Loucy (cell line): ENCODE measurements around the gene RWDD1.

Source experiments
- H2AFZ ChIP-seq: fragments of 200-600 bp; sonication (generic); 2 replicates; pipeline ENCODE4 v1.6.0; 2016; ENCODE audit warnings: antibody characterized with exemption, mild to moderate bottlenecking, low read length, moderate library complexity
- H3F3A ChIP-seq: fragments of 200-600 bp; 2 replicates; pipeline ENCODE4 v1.6.0; 2016; ENCODE audit warnings: antibody characterized with exemption, low read depth, mild to moderate bottlenecking
- H3K27me3 ChIP-seq: fragments of 200-600 bp; sonication (generic); 2 replicates; pipeline ENCODE4 v1.6.1; 2014; ENCODE audit warnings: low read length, mild to moderate bottlenecking; ENCODE audit not compliant: insufficient read depth, poor library complexity, severe bottlenecking
- H3K36me3 ChIP-seq: fragments of 200-600 bp; sonication (generic); 2 replicates; pipeline ENCODE4 v1.6.1; 2016; ENCODE audit warnings: low read length; ENCODE audit not compliant: insufficient read depth
- H3K4me1 ChIP-seq: fragments of 200-600 bp; sonication (generic); 2 replicates; pipeline ENCODE4 v1.5.1; 2014; ENCODE audit warnings: low read length, mild to moderate bottlenecking; ENCODE audit not compliant: insufficient read depth, poor library complexity, severe bottlenecking
- H3K4me2 ChIP-seq: fragments of 200-600 bp; sonication (generic); 2 replicates; pipeline ENCODE4 v1.6.0; 2014; ENCODE audit warnings: antibody characterized with exemption, low read length, low read depth, mild to moderate bottlenecking; ENCODE audit not compliant: poor library complexity, severe bottlenecking
- H3K4me3 ChIP-seq: fragments of 200-600 bp; sonication (generic); 2 replicates; pipeline ENCODE4 v1.5.1; 2014; ENCODE audit warnings: low read length, mild to moderate bottlenecking, mixed read lengths; ENCODE audit not compliant: poor library complexity, severe bottlenecking
- H3K79me2 ChIP-seq: fragments of 200-600 bp; sonication (generic); 2 replicates; pipeline ENCODE4 v1.6.1; 2014; ENCODE audit warnings: low read length; ENCODE audit not compliant: insufficient read depth
- H3K9ac ChIP-seq: fragments of 200-600 bp; sonication (generic); 2 replicates; pipeline ENCODE4 v1.6.0; 2014; ENCODE audit warnings: mild to moderate bottlenecking, low read depth, low read length, moderate library complexity; ENCODE audit not compliant: poor library complexity, severe bottlenecking
- H3K9me2 ChIP-seq: fragments of 200-600 bp; sonication (generic); replicated peaks from 2 replicates; pipeline ENCODE4 v1.6.1; 2016; ENCODE audit warnings: low read depth, low read length, mixed read lengths
- H3K9me3 ChIP-seq: fragments of 200-600 bp; sonication (generic); 2 replicates; pipeline ENCODE4 v1.6.1; 2014; ENCODE audit warnings: mild to moderate bottlenecking, antibody characterized with exemption, low read length, low read depth; ENCODE audit not compliant: insufficient read depth
- H4K20me1 ChIP-seq: fragments of 200-600 bp; sonication (generic); 2 replicates; pipeline ENCODE4 v1.6.0; 2014; ENCODE audit warnings: antibody characterized with exemption, low read length, mild to moderate bottlenecking; ENCODE audit not compliant: insufficient read depth, poor library complexity, severe bottlenecking
- EZH2phosphoT487 ChIP-seq: fragments of 200-600 bp; IDR thresholded peaks from 2 replicates; pipeline ENCODE4 v1.6.1; 2018; ENCODE audit warnings: antibody characterized with exemption, mild to moderate bottlenecking, moderate library complexity, borderline replicate concordance
- TF ChIP-seq, protein P1 (sequence below): fragments of 200-600 bp; sonication (generic); conservative IDR thresholded peaks from 2 replicates; pipeline ENCODE4 v1.5.1; 2014; ENCODE audit warnings: mild to moderate bottlenecking, antibody characterized with exemption, low read length

Gene RWDD1

DNA sequence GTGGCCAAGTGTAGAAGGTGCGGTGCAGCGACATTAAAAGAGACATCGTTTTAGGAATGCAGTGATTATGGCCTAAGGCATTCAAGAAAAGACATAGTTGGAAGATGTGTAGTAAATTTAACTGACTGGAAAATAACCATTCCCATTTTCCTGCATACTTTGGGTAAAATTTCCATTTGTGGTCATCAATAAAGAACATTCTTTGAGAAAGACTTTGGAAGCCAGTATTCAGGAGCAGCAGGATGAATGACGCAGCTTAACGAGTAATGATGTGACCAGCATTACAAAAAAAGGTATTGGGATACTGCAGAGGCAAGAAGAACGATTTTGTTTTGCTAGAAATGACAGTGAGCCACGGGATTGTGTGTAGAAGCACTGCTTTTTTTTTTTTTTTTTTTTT, 7.0 kb upstream of the RWDD1 start:
- H3K36me3 ChIP-seq, result no peaks in the 10 kb centered on the region
- no peaks in the 10 kb centered on the region for H3K27me3 ChIP-seq
- TF ChIP-seq EZH2phosphoT487, result no peak
- TF ChIP-seq, protein P1, sequence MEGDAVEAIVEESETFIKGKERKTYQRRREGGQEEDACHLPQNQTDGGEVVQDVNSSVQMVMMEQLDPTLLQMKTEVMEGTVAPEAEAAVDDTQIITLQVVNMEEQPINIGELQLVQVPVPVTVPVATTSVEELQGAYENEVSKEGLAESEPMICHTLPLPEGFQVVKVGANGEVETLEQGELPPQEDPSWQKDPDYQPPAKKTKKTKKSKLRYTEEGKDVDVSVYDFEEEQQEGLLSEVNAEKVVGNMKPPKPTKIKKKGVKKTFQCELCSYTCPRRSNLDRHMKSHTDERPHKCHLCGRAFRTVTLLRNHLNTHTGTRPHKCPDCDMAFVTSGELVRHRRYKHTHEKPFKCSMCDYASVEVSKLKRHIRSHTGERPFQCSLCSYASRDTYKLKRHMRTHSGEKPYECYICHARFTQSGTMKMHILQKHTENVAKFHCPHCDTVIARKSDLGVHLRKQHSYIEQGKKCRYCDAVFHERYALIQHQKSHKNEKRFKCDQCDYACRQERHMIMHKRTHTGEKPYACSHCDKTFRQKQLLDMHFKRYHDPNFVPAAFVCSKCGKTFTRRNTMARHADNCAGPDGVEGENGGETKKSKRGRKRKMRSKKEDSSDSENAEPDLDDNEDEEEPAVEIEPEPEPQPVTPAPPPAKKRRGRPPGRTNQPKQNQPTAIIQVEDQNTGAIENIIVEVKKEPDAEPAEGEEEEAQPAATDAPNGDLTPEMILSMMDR, result no peak
- H3F3A ChIP-seq, result no peaks in the 10 kb centered on the region
- H3K9me2 ChIP-seq, result no peaks in the 10 kb centered on the region
- no peaks in the 10 kb centered on the region for H4K20me1 ChIP-seq
- H3K79me2 ChIP-seq, result no peaks in the 10 kb centered on the region
- H3K4me3 ChIP-seq, result no peak overlapping the region
- no peak overlapping the region for H3K9ac ChIP-seq
- H3K9me3 ChIP-seq, result no peaks in the 10 kb centered on the region
- H3K4me1 ChIP-seq, result peaks cover 4% of the 10 kb centered on the region
- no peak overlapping the region for H2AFZ ChIP-seq
- no peak overlapping the region for H3K4me2 ChIP-seq

DNA sequence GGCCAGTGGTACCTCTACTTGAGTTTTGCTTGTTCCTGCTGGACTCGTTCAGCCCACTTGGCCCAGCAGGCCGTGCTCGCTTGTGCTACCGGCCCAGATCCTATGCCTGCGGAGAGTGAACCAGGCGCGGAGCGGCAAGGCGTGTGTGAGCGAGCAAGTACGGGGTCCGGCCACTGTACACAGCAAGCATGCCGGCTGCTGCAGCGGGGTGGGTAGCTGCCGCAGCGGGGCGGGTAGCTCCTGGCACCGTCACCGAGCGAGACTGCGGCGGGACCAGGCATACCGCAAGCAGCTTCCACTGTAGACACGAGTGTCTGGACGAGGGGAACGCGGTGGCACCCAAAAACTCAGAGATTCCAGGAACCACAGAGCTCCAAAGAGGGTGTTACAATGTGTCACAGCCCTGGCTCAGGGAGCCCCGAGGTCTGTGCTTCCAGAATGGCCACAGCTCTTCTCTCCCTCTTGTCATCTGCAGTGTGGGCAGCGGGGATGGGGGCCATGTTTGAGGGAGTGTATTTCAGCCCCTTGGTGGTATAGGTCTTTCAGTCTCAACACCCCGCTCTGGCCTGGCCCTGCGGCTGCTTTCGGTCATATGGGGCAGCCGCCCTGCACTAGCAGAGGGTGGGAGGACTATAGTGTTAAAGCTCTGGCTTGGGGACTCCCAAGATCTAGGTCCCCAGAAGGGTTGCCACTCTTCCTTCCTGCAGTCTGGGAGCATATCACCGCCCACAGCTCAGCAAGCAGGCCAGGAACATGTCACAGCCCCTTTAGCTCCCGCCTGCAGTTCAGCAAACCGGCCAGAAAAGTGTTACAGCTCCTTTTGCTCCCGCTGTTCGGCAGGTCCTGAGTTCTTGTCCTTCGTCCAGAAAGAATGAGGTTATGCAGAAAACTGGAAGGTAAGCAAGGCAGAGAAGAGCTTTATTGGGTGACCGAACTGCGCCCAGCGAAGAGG, 6.1 kb upstream of the RWDD1 start:
- Histone ChIP-seq H3K27me3 (no peaks in the 10 kb centered on the region), H3K9me2 (no peaks in the 10 kb centered on the region), H3K9me3 (no peaks in the 10 kb centered on the region), H3K36me3 (no peaks in the 10 kb centered on the region), H3F3A (no peaks in the 10 kb centered on the region), H3K4me1 (peaks cover 13% of the 10 kb centered on the region), H3K4me3 (no peak overlapping the region), H3K4me2 (no peak overlapping the region), H2AFZ (no peak overlapping the region), H3K79me2 (peaks cover 4% of the 10 kb centered on the region; the same call in 1 of the 2 replicates), H4K20me1 (no peaks in the 10 kb centered on the region), H3K9ac (no peak overlapping the region)
- TF ChIP-seq EZH2phosphoT487, result no peak
- TF ChIP-seq, protein P1, result no peak

DNA sequence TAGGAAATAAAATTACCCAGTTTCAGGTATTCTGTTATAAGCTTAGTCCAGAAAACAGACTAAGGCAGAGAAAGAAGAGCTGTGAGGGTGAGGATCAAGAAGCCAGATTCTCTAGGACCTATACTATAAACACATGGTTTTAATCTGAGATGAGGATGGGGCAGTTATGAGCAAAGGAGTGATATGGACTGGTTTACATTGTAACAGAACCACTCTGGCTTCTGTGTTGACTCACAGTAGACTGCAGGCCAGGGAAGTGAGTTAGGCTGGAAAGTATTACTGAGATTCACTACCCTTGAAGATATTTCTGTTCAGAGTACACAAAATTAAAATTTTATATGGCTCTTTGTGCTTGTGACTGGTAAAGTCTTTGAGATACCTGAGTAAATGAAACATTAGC, 3.2 kb upstream of the RWDD1 start:
- TF ChIP-seq EZH2phosphoT487, result no peak
- TF ChIP-seq, protein P1, result no peak
- H3K36me3 ChIP-seq, result no peaks in the 10 kb centered on the region
- peaks cover 26% of the 10 kb centered on the region for H3K79me2 ChIP-seq
- no peaks in the 10 kb centered on the region for H3K9me3 ChIP-seq
- H4K20me1 ChIP-seq, result peaks cover 15% of the 10 kb centered on the region
- H3K4me3 ChIP-seq, result no peak overlapping the region
- H3K4me1 ChIP-seq, result peaks cover 25% of the 10 kb centered on the region
- no peak overlapping the region for H2AFZ ChIP-seq
- H3K9me2 ChIP-seq, result no peaks in the 10 kb centered on the region
- H3K9ac ChIP-seq, result no peak overlapping the region
- no peak overlapping the region for H3K4me2 ChIP-seq
- no peaks in the 10 kb centered on the region for H3F3A ChIP-seq
- H3K27me3 ChIP-seq, result no peaks in the 10 kb centered on the region
